Measurements from ENCODE around the gene CRPPA. TPM values are rescaled to one million over a fixed set of nuclear protein-coding genes. Genes with fewer than 3 reads are reported as not detected.

The CRPPA gene
- total RNA-seq, 1 experiment from 2014 or later: 2.4 TPM

GRCh38 chr7:16422103-16422435, 731 bp upstream of the CRPPA start:
- CTCF ChIA-PET: interaction anchor here (0.6 kb wide), 1 partner anchor 102 kb away, joined by 3 read pairs; no protein-coding TSS in a partner anchor
- DNase-seq (ENCODE audit: low read depth, low spot score) (no peak), ATAC-seq (no peak)
- Histone ChIP-seq H3K9me3 (ENCODE audit: control insufficient read depth, insufficient read depth, low read depth, low read length) (no peaks in the 10 kb centered on the region), H3K27me3 (ENCODE audit: control insufficient read depth, insufficient read depth, low read length) (no peaks in the 10 kb centered on the region), H3K4me3 (ENCODE audit: low read depth in 2 of 2, low read length in 2 of 2) (no peak overlapping the region), H3K27ac (ENCODE audit: low read length) (peak overlapping the region; percentile 89), H3K36me3 (ENCODE audit: control insufficient read depth, insufficient read depth, low read length) (no peaks in the 10 kb centered on the region), H3K4me1 (ENCODE audit: control insufficient read depth, insufficient read depth, low read length) (peaks cover 11% of the 10 kb centered on the region)
- no TSS peak for BruUV-seq (replicated peaks)
- in situ Hi-C loops (cut with HindIII; ENCODE audit: low pct_unique_long_range_greater_than_20kb, low sequenced_read_pairs): no loop called here
- POLR2A ChIA-PET: no interaction called here
- TF ChIP-seq, protein P1, sequence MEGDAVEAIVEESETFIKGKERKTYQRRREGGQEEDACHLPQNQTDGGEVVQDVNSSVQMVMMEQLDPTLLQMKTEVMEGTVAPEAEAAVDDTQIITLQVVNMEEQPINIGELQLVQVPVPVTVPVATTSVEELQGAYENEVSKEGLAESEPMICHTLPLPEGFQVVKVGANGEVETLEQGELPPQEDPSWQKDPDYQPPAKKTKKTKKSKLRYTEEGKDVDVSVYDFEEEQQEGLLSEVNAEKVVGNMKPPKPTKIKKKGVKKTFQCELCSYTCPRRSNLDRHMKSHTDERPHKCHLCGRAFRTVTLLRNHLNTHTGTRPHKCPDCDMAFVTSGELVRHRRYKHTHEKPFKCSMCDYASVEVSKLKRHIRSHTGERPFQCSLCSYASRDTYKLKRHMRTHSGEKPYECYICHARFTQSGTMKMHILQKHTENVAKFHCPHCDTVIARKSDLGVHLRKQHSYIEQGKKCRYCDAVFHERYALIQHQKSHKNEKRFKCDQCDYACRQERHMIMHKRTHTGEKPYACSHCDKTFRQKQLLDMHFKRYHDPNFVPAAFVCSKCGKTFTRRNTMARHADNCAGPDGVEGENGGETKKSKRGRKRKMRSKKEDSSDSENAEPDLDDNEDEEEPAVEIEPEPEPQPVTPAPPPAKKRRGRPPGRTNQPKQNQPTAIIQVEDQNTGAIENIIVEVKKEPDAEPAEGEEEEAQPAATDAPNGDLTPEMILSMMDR (IDR thresholded peaks at IDR 0.05): no peak
- TF ChIP-seq SIN3A (IDR thresholded peaks at IDR 0.05; ENCODE audit: borderline replicate concordance, insufficient read depth, low read depth, low read length): no peak
- no peak for TF ChIP-seq POLR2AphosphoS5 (IDR thresholded peaks at IDR 0.05; ENCODE audit: low read depth, low read length)
- no peak for TF ChIP-seq TCF7L2 (IDR thresholded peaks at IDR 0.05; ENCODE audit: low read depth, low read length)
- TF ChIP-seq, protein P2, sequence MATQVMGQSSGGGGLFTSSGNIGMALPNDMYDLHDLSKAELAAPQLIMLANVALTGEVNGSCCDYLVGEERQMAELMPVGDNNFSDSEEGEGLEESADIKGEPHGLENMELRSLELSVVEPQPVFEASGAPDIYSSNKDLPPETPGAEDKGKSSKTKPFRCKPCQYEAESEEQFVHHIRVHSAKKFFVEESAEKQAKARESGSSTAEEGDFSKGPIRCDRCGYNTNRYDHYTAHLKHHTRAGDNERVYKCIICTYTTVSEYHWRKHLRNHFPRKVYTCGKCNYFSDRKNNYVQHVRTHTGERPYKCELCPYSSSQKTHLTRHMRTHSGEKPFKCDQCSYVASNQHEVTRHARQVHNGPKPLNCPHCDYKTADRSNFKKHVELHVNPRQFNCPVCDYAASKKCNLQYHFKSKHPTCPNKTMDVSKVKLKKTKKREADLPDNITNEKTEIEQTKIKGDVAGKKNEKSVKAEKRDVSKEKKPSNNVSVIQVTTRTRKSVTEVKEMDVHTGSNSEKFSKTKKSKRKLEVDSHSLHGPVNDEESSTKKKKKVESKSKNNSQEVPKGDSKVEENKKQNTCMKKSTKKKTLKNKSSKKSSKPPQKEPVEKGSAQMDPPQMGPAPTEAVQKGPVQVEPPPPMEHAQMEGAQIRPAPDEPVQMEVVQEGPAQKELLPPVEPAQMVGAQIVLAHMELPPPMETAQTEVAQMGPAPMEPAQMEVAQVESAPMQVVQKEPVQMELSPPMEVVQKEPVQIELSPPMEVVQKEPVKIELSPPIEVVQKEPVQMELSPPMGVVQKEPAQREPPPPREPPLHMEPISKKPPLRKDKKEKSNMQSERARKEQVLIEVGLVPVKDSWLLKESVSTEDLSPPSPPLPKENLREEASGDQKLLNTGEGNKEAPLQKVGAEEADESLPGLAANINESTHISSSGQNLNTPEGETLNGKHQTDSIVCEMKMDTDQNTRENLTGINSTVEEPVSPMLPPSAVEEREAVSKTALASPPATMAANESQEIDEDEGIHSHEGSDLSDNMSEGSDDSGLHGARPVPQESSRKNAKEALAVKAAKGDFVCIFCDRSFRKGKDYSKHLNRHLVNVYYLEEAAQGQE (IDR thresholded peaks at IDR 0.05; ENCODE audit: insufficient read depth in 1 of 2, low read depth in 2 of 2, low read length in 1 of 2): no peak
- intact Hi-C loops (cut with micrococcal nuclease; ENCODE audit: unreplicated experiment): no loop called here

DNA sequence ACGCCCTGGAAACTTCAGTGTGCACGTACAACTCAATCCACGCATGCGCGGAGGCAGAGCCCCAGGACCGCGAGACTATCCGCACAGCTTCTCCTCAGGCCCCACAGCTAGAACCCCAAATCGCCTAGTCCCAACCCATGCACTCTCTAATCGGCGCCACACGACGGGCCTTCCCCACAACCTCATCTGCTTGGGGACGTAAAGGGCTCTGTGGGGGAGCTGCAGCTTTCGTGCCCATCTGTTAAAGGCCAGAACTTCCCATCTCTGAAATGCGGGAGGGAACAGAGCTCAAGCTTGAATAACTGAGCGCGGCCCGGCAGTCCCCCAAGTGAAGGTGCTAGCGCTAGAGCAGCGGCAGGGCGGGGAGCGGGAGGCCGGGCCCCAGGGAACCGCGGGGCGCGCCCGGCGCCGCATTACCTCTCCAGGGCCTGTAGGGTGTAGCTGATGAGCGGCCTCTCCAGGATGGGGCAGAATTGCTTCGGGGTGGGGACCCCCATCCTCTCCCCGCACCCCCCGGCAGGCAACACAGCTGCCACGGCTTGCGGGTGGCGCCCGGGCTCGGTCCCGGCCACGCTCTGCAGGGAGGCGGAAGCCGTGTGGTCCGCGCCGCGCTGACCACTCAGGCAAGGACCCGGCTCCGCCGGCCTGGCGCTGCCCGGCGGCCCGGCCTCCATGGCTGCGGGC, 547 bp downstream of the CRPPA start:
- DNase-seq (ENCODE audit: low read depth, low spot score) (peak; percentile 78), ATAC-seq (peak; percentile 91)
- ChIA-PET POLR2A (interaction anchor here (0.6 to 1.5 kb wide), 3 partner anchors 55 to 105 kb away, joined by 3 read pairs; no protein-coding TSS in a partner anchor), CTCF (interaction anchor here (0.5 to 0.6 kb wide), 2 partner anchors 130 to 225 kb away, joined by 3 to 4 read pairs; partner anchors contain the start of gene ANKMY2)
- H3K9me3 ChIP-seq (ENCODE audit: control insufficient read depth, insufficient read depth, low read depth, low read length): no peaks in the 10 kb centered on the region
- no peaks in the 10 kb centered on the region for H3K27me3 ChIP-seq (ENCODE audit: control insufficient read depth, insufficient read depth, low read length)
- H3K4me3 ChIP-seq (ENCODE audit: low read depth in 2 of 2, low read length in 2 of 2): peak overlapping the region; percentile 65 to 80
- BruUV-seq (replicated peaks): no TSS peak
- TF ChIP-seq, protein P2 (IDR thresholded peaks at IDR 0.05; ENCODE audit: insufficient read depth in 1 of 2, low read depth in 2 of 2, low read length in 1 of 2): no peak
- TF ChIP-seq SIN3A (IDR thresholded peaks at IDR 0.05; ENCODE audit: borderline replicate concordance, insufficient read depth, low read depth, low read length) (no peak), POLR2AphosphoS5 (IDR thresholded peaks at IDR 0.05; ENCODE audit: low read depth, low read length) (peak; percentile 88), TCF7L2 (IDR thresholded peaks at IDR 0.05; ENCODE audit: low read depth, low read length) (0 out of 2 replicates have a peak, but pooled peaks have one; percentile 10)
- TF ChIP-seq, protein P1 (IDR thresholded peaks at IDR 0.05): peak; percentile 42
- in situ Hi-C loops (cut with HindIII; ENCODE audit: low pct_unique_long_range_greater_than_20kb, low sequenced_read_pairs) (no loop called here), intact Hi-C loops (cut with micrococcal nuclease; ENCODE audit: unreplicated experiment) (no loop called here)
- H3K36me3 ChIP-seq (ENCODE audit: control insufficient read depth, insufficient read depth, low read length): no peaks in the 10 kb centered on the region
- H3K4me1 ChIP-seq (ENCODE audit: control insufficient read depth, insufficient read depth, low read length): peaks cover 11% of the 10 kb centered on the region
- peak overlapping the region; percentile 89 for H3K27ac ChIP-seq (ENCODE audit: low read length)
